Hepatocyte (in vitro differentiated cells): ENCODE measurements around the gene PAK2. TPM values are rescaled to one million over a fixed set of nuclear protein-coding genes. Genes with fewer than 3 reads are reported as not detected.

Source experiments
- DNase-seq: peaks from one replicate; pipeline ENCODE4 v3.0.0-alpha.2; 2016; ENCODE audit warnings: low spot score
- H2AFZ ChIP-seq: fragments of 200-600 bp; sonication (generic); 2 replicates; pipeline ENCODE4 v1.6.0; 2016; ENCODE audit warnings: antibody characterized with exemption, mild to moderate bottlenecking
- H3K27ac ChIP-seq: fragments of 200-600 bp; sonication (generic); 2 replicates; pipeline ENCODE4 v1.5.1; 2016; ENCODE audit warnings: mild to moderate bottlenecking
- H3K27me3 ChIP-seq: fragments of 200-600 bp; sonication (generic); 2 replicates; pipeline ENCODE4 v1.6.1; 2016
- H3K36me3 ChIP-seq: fragments of 200-600 bp; sonication (generic); replicated peaks from 2 replicates; pipeline ENCODE4 v1.5.1; 2016; ENCODE audit warnings: low read depth; ENCODE audit not compliant: insufficient read depth
- H3K4me1 ChIP-seq: fragments of 200-600 bp; sonication (generic); 2 replicates; pipeline ENCODE4 v1.5.1; 2016; ENCODE audit warnings: mild to moderate bottlenecking, moderate library complexity; ENCODE audit not compliant: insufficient read depth
- H3K4me2 ChIP-seq: fragments of 200-600 bp; sonication (generic); 2 replicates; pipeline ENCODE4 v1.6.0; 2016
- H3K4me3 ChIP-seq: fragments of 200-600 bp; sonication (generic); 2 replicates; pipeline ENCODE4 v1.5.1; 2016; ENCODE audit warnings: mild to moderate bottlenecking
- H3K79me2 ChIP-seq: fragments of 200-600 bp; sonication (generic); 2 replicates; pipeline ENCODE4 v1.6.0; 2017; ENCODE audit warnings: mild to moderate bottlenecking
- H3K9me2 ChIP-seq: fragments of 200-600 bp; sonication (generic); replicated peaks from 2 replicates; pipeline ENCODE4 v1.6.0; 2017; ENCODE audit warnings: mild to moderate bottlenecking; ENCODE audit not compliant: insufficient read depth
- H3K9me3 ChIP-seq: fragments of 200-600 bp; sonication (generic); 2 replicates; pipeline ENCODE4 v1.5.1; 2016; ENCODE audit warnings: low read depth, mild to moderate bottlenecking
- H4K20me1 ChIP-seq: fragments of 200-600 bp; sonication (generic); 2 replicates; pipeline ENCODE4 v1.6.0; 2016; ENCODE audit warnings: mild to moderate bottlenecking; ENCODE audit not compliant: insufficient read depth, poor library complexity, severe bottlenecking
- CTCF ChIP-seq: fragments of 200-600 bp; sonication (generic); IDR thresholded peaks from 2 replicates; pipeline ENCODE4 v1.5.1; 2016; ENCODE audit warnings: antibody characterized with exemption, mild to moderate bottlenecking; ENCODE audit not compliant: poor library complexity
- EZH2 ChIP-seq: fragments of 200-600 bp; sonication (generic); IDR thresholded peaks from 2 replicates; pipeline ENCODE4 v1.6.1; 2016; ENCODE audit warnings: antibody characterized with exemption, mild to moderate bottlenecking, borderline replicate concordance
- EZH2phosphoT487 ChIP-seq: fragments of 200-600 bp; sonication (generic); IDR thresholded peaks from one replicate; pipeline ENCODE4 v1.6.1; 2018; ENCODE audit warnings: antibody characterized with exemption, mild to moderate bottlenecking, low read depth, moderate library complexity; ENCODE audit not compliant: unreplicated experiment, severe bottlenecking
- whole genome bisulfite sequencing: methylation state at CpG from one replicate; pipeline ENCODE4 v1.1.6; 2016; ENCODE audit warnings: low lambda C conversion rate; ENCODE audit errors: missing lambda C conversion rate; 5-methylcytosine and 5-hydroxymethylcytosine counted together
- polyA plus RNA-seq: library from polyadenylated mRNA; unstranded; fragments of >200 nt; fragmentation: Nextera tagmentation; extraction: Ambion mirVana; gene quantifications from 2 replicates; pipeline ENCODE4 v1.2.1, GENCODE V29; 2016
- total RNA-seq: library from RNA; depleted of rRNA; stranded (reverse); fragments of >200 nt; gene quantifications from 2 replicates; pipeline ENCODE4 v1.2.3, GENCODE V29; 2014

Gene PAK2
- total and polyA plus RNA-seq, 2 experiments from 2014 or later, result 26.5 to 50.9 TPM

DNA sequence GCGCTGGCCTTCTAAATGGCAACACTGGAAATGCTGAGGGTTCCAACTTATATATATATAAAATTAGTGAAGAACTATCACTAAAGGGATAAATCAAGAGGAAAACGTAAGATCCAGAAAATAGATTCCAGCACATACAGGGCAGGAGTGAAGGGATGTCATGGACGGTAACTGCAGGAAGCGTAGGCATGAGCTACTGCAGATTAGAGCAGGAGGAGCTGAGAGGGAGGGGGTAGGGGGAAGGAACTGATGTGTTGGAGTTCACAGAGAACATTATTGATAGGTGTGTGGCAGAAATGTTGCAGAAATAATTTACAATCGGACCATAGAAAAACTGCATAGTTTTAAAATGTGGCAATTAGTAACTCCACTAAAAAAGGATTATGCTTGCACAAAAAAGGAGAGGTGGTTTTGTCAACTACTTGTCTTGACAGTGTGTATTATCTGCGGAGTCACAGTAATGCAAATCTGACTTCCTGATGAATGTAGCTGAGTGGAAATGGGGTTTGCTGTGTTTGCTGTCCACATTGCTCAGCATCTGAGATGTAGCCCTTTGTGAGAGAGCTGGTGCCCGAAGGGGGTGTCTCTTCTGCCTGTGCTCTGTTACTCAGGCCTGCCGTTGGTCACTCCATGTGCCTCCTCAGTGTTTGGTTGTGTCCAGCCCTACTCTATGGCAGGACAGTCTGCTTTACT lies 61.2 kb downstream of the PAK2 start:
- peaks cover 41% of the 10 kb centered on the region for H3K79me2 ChIP-seq
- H3K9me3 ChIP-seq, result no peaks in the 10 kb centered on the region
- WGBS, result 93% methylated on average over 8 of the region's 8 CpGs
- TF ChIP-seq EZH2 (no peak), CTCF (no peak), EZH2phosphoT487 (no peak)
- H2AFZ ChIP-seq, result no peak overlapping the region
- no peaks in the 10 kb centered on the region for H3K4me1 ChIP-seq
- no peak overlapping the region for H3K4me2 ChIP-seq
- peaks cover 4% of the 10 kb centered on the region for H3K36me3 ChIP-seq
- no peak overlapping the region for H3K4me3 ChIP-seq
- no peak overlapping the region for H3K27ac ChIP-seq
- H3K27me3 ChIP-seq, result no peaks in the 10 kb centered on the region
- DNase-seq, result no peak
- H4K20me1 ChIP-seq, result no peaks in the 10 kb centered on the region
- H3K9me2 ChIP-seq, result no peaks in the 10 kb centered on the region

DNA sequence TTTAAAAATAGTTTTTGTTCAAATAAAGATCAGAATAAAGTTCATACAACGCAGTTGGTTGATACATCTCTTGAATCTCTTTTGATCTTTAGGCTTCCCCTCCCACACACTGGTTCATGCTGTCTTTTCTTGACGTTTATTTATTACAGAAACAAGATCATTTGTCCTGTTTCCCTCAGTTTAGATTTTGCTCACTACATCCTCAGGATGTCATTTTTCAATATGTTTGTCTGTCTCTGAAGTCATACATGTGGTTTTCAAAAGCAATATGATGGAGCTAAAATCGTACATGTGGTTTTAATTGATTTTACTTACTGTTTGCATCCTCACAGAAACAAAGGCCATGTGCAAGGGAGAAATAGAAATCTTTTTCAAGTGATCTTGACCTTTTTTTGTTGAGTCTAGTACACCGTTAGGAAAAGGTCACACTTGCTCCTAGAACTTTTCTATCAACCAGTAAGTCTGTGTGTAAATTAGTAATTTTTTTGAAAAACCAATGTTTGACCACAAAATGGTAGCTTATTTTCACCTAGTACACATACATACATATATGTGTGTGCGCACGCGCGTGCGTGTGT lies 64.3 kb downstream of the PAK2 start:
- DNase-seq, result no peak

DNA sequence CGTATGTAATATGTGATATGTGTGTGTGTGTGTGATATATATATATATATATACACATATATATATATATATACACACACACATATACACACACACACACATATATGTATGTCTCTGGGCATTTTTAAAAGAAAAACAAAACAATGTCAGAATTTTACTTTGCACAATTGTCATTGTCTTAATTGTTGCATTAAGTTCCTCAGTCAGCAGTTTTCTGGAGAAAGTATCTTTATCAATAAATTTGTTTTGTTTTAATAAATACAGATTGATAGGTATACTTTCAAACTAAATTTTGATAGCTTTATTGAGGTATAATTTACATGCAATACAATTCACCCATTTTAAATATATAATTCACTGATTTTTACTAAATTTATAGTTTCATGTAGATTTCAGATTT lies 65.1 kb downstream of the PAK2 start:
- TF ChIP-seq EZH2phosphoT487 (no peak), EZH2 (no peak), CTCF (no peak)
- Histone ChIP-seq H3K4me2 (no peak overlapping the region), H3K27ac (no peak overlapping the region), H3K9me2 (no peaks in the 10 kb centered on the region), H3K4me3 (no peak overlapping the region), H3K36me3 (peaks cover 4% of the 10 kb centered on the region), H3K4me1 (no peaks in the 10 kb centered on the region), H3K9me3 (no peaks in the 10 kb centered on the region), H3K27me3 (no peaks in the 10 kb centered on the region), H2AFZ (no peak overlapping the region), H4K20me1 (no peaks in the 10 kb centered on the region), H3K79me2 (peaks cover 14% of the 10 kb centered on the region)
- no peak for DNase-seq
- WGBS, result 86% methylated on average over 1 of the region's 1 CpG

More for the DNA sequence above, 64.3 kb downstream of the PAK2 start:
- Histone ChIP-seq H3K27me3 (no peaks in the 10 kb centered on the region), H3K9me3 (no peaks in the 10 kb centered on the region), H2AFZ (no peak overlapping the region), H3K79me2 (peaks cover 21% of the 10 kb centered on the region), H3K4me3 (no peak overlapping the region), H3K36me3 (peaks cover 4% of the 10 kb centered on the region), H3K4me2 (no peak overlapping the region), H3K4me1 (no peaks in the 10 kb centered on the region), H3K27ac (no peak overlapping the region), H3K9me2 (no peaks in the 10 kb centered on the region), H4K20me1 (no peaks in the 10 kb centered on the region)
- 93% methylated on average over 9 of the region's 9 CpGs for WGBS
- TF ChIP-seq EZH2phosphoT487 (no peak), EZH2 (no peak), CTCF (no peak)
